Calu3 (cell line): ENCODE measurements around the gene PRDX2. TPM values are rescaled to one million over a fixed set of nuclear protein-coding genes. Genes with fewer than 3 reads are reported as not detected.
"Not testable (repeated sequence)": the region's sequence is repeated elsewhere in the genome, so short reads cannot be mapped to it uniquely, and the experiment has no call there.

ENCODE experiments used
- BruUV-seq: library from RNA; stranded (reverse); fragments of 400-500 nt; replicated peaks from 2 replicates; lab custom pipeline; 2021; lab: Mats Ljungman, UMichigan
- CTCF ChIA-PET: fragments of 300-600 bp; sonication (Branson Sonifier 250); formaldehyde crosslinking; loops from one replicate; lab custom pipeline; 2022; ENCODE audit warnings: antibody characterized with exemption; lab: Charles Lee
- DNase-seq: peaks from one replicate; pipeline ENCODE4 v3.0.0; 2022
- H3K27ac Mint-ChIP-seq: one replicate; pipeline ENCODE4 v1.8.0; 2022; ENCODE audit warnings: mixed read lengths; ENCODE audit not compliant: unreplicated experiment
- H3K27me3 Mint-ChIP-seq: one replicate; pipeline ENCODE4 v1.8.0; 2022; ENCODE audit warnings: mixed read lengths; ENCODE audit not compliant: unreplicated experiment
- H3K36me3 Mint-ChIP-seq: one replicate; pipeline ENCODE4 v1.8.0; 2022; ENCODE audit warnings: mild to moderate bottlenecking, moderate library complexity, mixed read lengths; ENCODE audit not compliant: insufficient read depth, unreplicated experiment
- H3K4me1 Mint-ChIP-seq: one replicate; pipeline ENCODE4 v1.8.0; 2022; ENCODE audit warnings: mild to moderate bottlenecking, low read depth, mixed read lengths; ENCODE audit not compliant: unreplicated experiment
- H3K4me3 Mint-ChIP-seq: one replicate; pipeline ENCODE4 v1.8.0; 2022; ENCODE audit warnings: mild to moderate bottlenecking, low read depth, moderate library complexity, mixed read lengths; ENCODE audit not compliant: unreplicated experiment
- H3K9me3 Mint-ChIP-seq: one replicate; pipeline ENCODE4 v1.8.0; 2022; ENCODE audit warnings: low read depth, mixed read lengths; ENCODE audit not compliant: unreplicated experiment
- CTCF ChIP-seq: fragments of 200-600 bp; IDR thresholded peaks from one replicate; pipeline ENCODE4 v1.8.0; 2022; ENCODE audit warnings: antibody characterized with exemption; ENCODE audit not compliant: unreplicated experiment
- intact Hi-C: fragments of 100-400 bp; cut with micrococcal nuclease; formaldehyde crosslinking; loops from one replicate; pipeline ENCODE4 v1.10.0; 2022; ENCODE audit not compliant: unreplicated experiment
- total RNA-seq: library from RNA; stranded (reverse); gene quantifications from 2 replicates; pipeline ENCODE4 v1.2.3, GENCODE V29; 2022

PRDX2 gene
- total RNA-seq, 1 experiment from 2014 or later, result 135 TPM

- peak; percentile 35 for DNase-seq
- H3K4me1 Mint-ChIP-seq, result peaks cover 16% of the 10 kb centered on the region
- H3K9me3 Mint-ChIP-seq, result no peaks in the 10 kb centered on the region
- intact Hi-C loops, result no loop called here
- H3K36me3 Mint-ChIP-seq, result peaks cover 18% of the 10 kb centered on the region
- H3K4me3 Mint-ChIP-seq, result no peak overlapping the region
- no peak overlapping the region for H3K27ac Mint-ChIP-seq
- no peak for TF ChIP-seq CTCF
- BruUV-seq, result no TSS peak
- H3K27me3 Mint-ChIP-seq, result peaks cover 60% of the 10 kb centered on the region
- CTCF ChIA-PET, result interaction anchor here (0.6 kb wide), 1 partner anchor 1487 kb away, joined by 3 read pairs; no protein-coding TSS in a partner anchor
Measured at GRCh38 chr19:12828494-12828893, 26.9 kb upstream of the PRDX2 start.

GRCh38 chr19:12825254-12826131, 23.9 kb upstream of the PRDX2 start:
- H3K9me3 Mint-ChIP-seq, result no peaks in the 10 kb centered on the region
- peaks cover 33% of the 10 kb centered on the region for H3K27me3 Mint-ChIP-seq
- BruUV-seq, result no TSS peak
- no peak overlapping the region for H3K27ac Mint-ChIP-seq
- CTCF ChIA-PET, result interaction anchor here (0.7 kb wide), 1 partner anchor 30 kb away, joined by 3 read pairs; no protein-coding TSS in a partner anchor
- no peak for TF ChIP-seq CTCF
- DNase-seq, result peak; percentile 50
- H3K36me3 Mint-ChIP-seq, result peaks cover 11% of the 10 kb centered on the region
- H3K4me3 Mint-ChIP-seq, result peak overlapping the region; percentile 32
- intact Hi-C loops, result no loop called here
- H3K4me1 Mint-ChIP-seq, result peaks cover 7% of the 10 kb centered on the region

- no peaks in the 10 kb centered on the region for H3K9me3 Mint-ChIP-seq
- no peak overlapping the region for H3K27ac Mint-ChIP-seq
- no peak overlapping the region for H3K4me3 Mint-ChIP-seq
- no TSS peak for BruUV-seq
- H3K4me1 Mint-ChIP-seq, result no peaks in the 10 kb centered on the region
- TF ChIP-seq CTCF, result no peak
- CTCF ChIA-PET, result no interaction called here
- DNase-seq, result no peak
- H3K27me3 Mint-ChIP-seq, result peaks cover 8% of the 10 kb centered on the region
- H3K36me3 Mint-ChIP-seq, result peaks cover 11% of the 10 kb centered on the region
- intact Hi-C loops, result no loop called here
Measured at GRCh38 chr19:12821761-12822160, 20.2 kb upstream of the PRDX2 start.

- H3K27ac Mint-ChIP-seq, DNase-seq, H3K4me1 Mint-ChIP-seq, H3K4me3 Mint-ChIP-seq, H3K9me3 Mint-ChIP-seq, BruUV-seq, H3K27me3 Mint-ChIP-seq, H3K36me3 Mint-ChIP-seq, CTCF ChIA-PET, intact Hi-C loops: not testable (repeated sequence)
Measured at GRCh38 chr19:12817810-12818209, 16.2 kb upstream of the PRDX2 start.

GRCh38 chr19:12817188-12817587, 15.6 kb upstream of the PRDX2 start:
- BruUV-seq, H3K36me3 Mint-ChIP-seq, intact Hi-C loops, DNase-seq, CTCF ChIA-PET, H3K4me3 Mint-ChIP-seq, H3K9me3 Mint-ChIP-seq, H3K27ac Mint-ChIP-seq, H3K4me1 Mint-ChIP-seq, H3K27me3 Mint-ChIP-seq: not testable (repeated sequence)
